ENCODE data around the gene SLC30A10.

The SLC30A10 gene

GRCh38 chr1:219905524-219905923, 22.8 kb downstream of the SLC30A10 start:
- TF ChIP-seq CTCF (IDR thresholded peaks at IDR 0.05; ENCODE audit: insufficient read depth, low read depth, low read length, missing control alignments), result no peak
- no peak overlapping the region for H3K4me3 ChIP-seq (ENCODE audit: low read length)
- DNase-seq (ENCODE audit: low read depth), result no peak

- H3K4me3 ChIP-seq (ENCODE audit: low read length), result no peak overlapping the region
- TF ChIP-seq CTCF (IDR thresholded peaks at IDR 0.05; ENCODE audit: insufficient read depth, low read depth, low read length, missing control alignments), result no peak
These were observed 23.4 kb downstream of the SLC30A10 start for GRCh38 chr1:219904934-219905333.

GRCh38 chr1:219903353-219903871, 24.9 kb downstream of the SLC30A10 start:
- no peak for TF ChIP-seq CTCF (IDR thresholded peaks at IDR 0.05; ENCODE audit: insufficient read depth, low read depth, low read length, missing control alignments)
- DNase-seq (ENCODE audit: low read depth), result no peak
- H3K4me3 ChIP-seq (ENCODE audit: low read length), result no peak overlapping the region

More at GRCh38 chr1:219904934-219905333, 23.4 kb downstream of the SLC30A10 start:
- DNase-seq (ENCODE audit: low read depth), result no peak

GRCh38 chr1:219902951-219903350, 25.4 kb downstream of the SLC30A10 start:
- DNase-seq (ENCODE audit: low read depth), result no peak
- no peak overlapping the region for H3K4me3 ChIP-seq (ENCODE audit: low read length)
- no peak for TF ChIP-seq CTCF (IDR thresholded peaks at IDR 0.05; ENCODE audit: insufficient read depth, low read depth, low read length, missing control alignments)

DNA sequence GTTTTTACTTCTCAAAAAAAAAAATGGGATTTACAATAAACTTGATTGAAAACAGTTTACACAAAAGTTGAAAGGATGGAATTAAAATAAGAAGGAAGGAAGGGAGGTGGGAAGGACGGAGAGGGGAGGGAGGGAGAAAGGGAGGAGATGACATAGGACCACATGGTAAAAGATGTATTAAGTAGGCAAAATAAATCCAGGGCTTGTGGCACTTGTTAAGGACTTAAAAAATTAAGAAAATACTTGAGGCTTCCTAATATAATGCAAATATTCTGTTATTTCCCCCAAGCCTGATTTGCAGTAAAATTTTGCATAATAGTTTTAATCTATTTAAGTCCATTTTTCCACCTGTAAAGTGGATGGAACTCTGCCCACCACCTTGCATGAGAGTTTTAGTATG, 27.5 kb downstream of the SLC30A10 start:
- TF ChIP-seq CTCF (IDR thresholded peaks at IDR 0.05; ENCODE audit: insufficient read depth, low read depth, low read length, missing control alignments), result no peak
- no peak overlapping the region for H3K4me3 ChIP-seq (ENCODE audit: low read length)
- no peak for DNase-seq (ENCODE audit: low read depth)

- DNase-seq (ENCODE audit: low read depth), result no peak
- no peak overlapping the region for H3K4me3 ChIP-seq (ENCODE audit: low read length)
- TF ChIP-seq CTCF (IDR thresholded peaks at IDR 0.05; ENCODE audit: insufficient read depth, low read depth, low read length, missing control alignments), result no peak
These were observed 28.2 kb downstream of the SLC30A10 start for GRCh38 chr1:219900201-219900600.

GRCh38 chr1:219898375-219898774, 30.0 kb downstream of the SLC30A10 start:
- DNase-seq (ENCODE audit: low read depth), result no peak
- TF ChIP-seq CTCF (IDR thresholded peaks at IDR 0.05; ENCODE audit: insufficient read depth, low read depth, low read length, missing control alignments), result no peak
- no peak overlapping the region for H3K4me3 ChIP-seq (ENCODE audit: low read length)
